Activated T-cell treated with anti-CD3 and anti-CD28 coated beads, Interleukin-2, amount 50 U/mL, for 4 hours (primary cell): ENCODE measurements around the gene VPS39. TPM values are rescaled to one million over a fixed set of nuclear protein-coding genes. Genes with fewer than 3 reads are reported as not detected.
A peak's percentile ranks its signal among the peaks of the same experiment; 100 is the strongest.

Source experiments
- ATAC-seq, 2 donors: fragments of 200-7000 bp; cut with Tn5 transposase; one replicate each; pipeline ENCODE4 v1.10.0; 2021
- DNase-seq: peaks from one replicate; pipeline ENCODE4 v3.0.0-alpha.2; 2020
- H3K27me3 Mint-ChIP-seq: one replicate; pipeline ENCODE4 v1.8.0; 2021; ENCODE audit warnings: low read depth, mixed read lengths
- H3K36me3 Mint-ChIP-seq: one replicate; pipeline ENCODE4 v1.8.0; 2022; ENCODE audit warnings: mixed read lengths; ENCODE audit not compliant: insufficient read depth
- H3K4me1 Mint-ChIP-seq: one replicate; pipeline ENCODE4 v1.8.0; 2021; ENCODE audit warnings: low read depth, mixed read lengths
- H3K4me3 Mint-ChIP-seq: one replicate; pipeline ENCODE4 v1.8.0; 2021; ENCODE audit warnings: mild to moderate bottlenecking, moderate library complexity, mixed read lengths
- H3K9me3 Mint-ChIP-seq: one replicate; pipeline ENCODE4 v1.8.0; 2021; ENCODE audit warnings: mixed read lengths
- total RNA-seq, 3 donors: library from RNA; stranded (reverse); gene quantifications; one replicate each; pipeline ENCODE4 v1.2.1, GENCODE V29; 2021

The VPS39 gene
- total RNA-seq, 3 donors from 2014 or later = 37.2 to 45.6 (median 41.6) TPM

- ATAC-seq (no peak), DNase-seq (no peak)
- no peaks in the 10 kb centered on the region for H3K9me3 Mint-ChIP-seq
- no peaks in the 10 kb centered on the region for H3K4me1 Mint-ChIP-seq
- H3K4me3 Mint-ChIP-seq = no peak overlapping the region
- H3K27me3 Mint-ChIP-seq = no peaks in the 10 kb centered on the region
- H3K36me3 Mint-ChIP-seq = peaks cover 26% of the 10 kb centered on the region
These were observed 49.2 kb downstream of the VPS39 start for GRCh38 chr15:42158941-42159340.

- Mint-ChIP-seq H3K36me3 (peaks cover 23% of the 10 kb centered on the region), H3K9me3 (no peaks in the 10 kb centered on the region), H3K4me1 (no peaks in the 10 kb centered on the region), H3K27me3 (no peaks in the 10 kb centered on the region), H3K4me3 (no peak overlapping the region)
- DNase-seq (no peak), ATAC-seq (peak in 1 of 2 donors; percentile 21)
These were observed 49.9 kb downstream of the VPS39 start for GRCh38 chr15:42157981-42158765.

- no peak for DNase-seq
- H3K27me3 Mint-ChIP-seq = no peaks in the 10 kb centered on the region
- H3K9me3 Mint-ChIP-seq = no peaks in the 10 kb centered on the region
- H3K4me3 Mint-ChIP-seq = no peak overlapping the region
- ATAC-seq = no peak
- H3K4me1 Mint-ChIP-seq = no peaks in the 10 kb centered on the region
- H3K36me3 Mint-ChIP-seq = peaks cover 17% of the 10 kb centered on the region
These were observed 50.7 kb downstream of the VPS39 start for GRCh38 chr15:42157381-42157780.

GRCh38 chr15:42156243-42156922 lies 51.7 kb downstream of the VPS39 start, which contains the start of gene PLA2G4F:
Gene PLA2G4F, minus strand, starts transcription at chr15:42156636. Its CDS starts 87 bp downstream, at chr15:42156549.
- no peak within 1 kb of the TSS for H3K4me3 Mint-ChIP-seq
- H3K27me3 Mint-ChIP-seq = no peaks in the 10 kb centered on the region
- H3K4me1 Mint-ChIP-seq = no peaks in the 10 kb centered on the region
- DNase-seq (no peak), ATAC-seq (no peak)
- H3K36me3 Mint-ChIP-seq = peaks cover 7% of the 10 kb centered on the region
- H3K9me3 Mint-ChIP-seq = no peaks in the 10 kb centered on the region

- no peak for ATAC-seq
- H3K4me1 Mint-ChIP-seq = no peaks in the 10 kb centered on the region
- no peak overlapping the region for H3K4me3 Mint-ChIP-seq
- H3K9me3 Mint-ChIP-seq = no peaks in the 10 kb centered on the region
- no peaks in the 10 kb centered on the region for H3K27me3 Mint-ChIP-seq
- H3K36me3 Mint-ChIP-seq = peaks cover 7% of the 10 kb centered on the region
- no peak for DNase-seq
These were observed 52.4 kb downstream of the VPS39 start for GRCh38 chr15:42155546-42156242.

GRCh38 chr15:42154956-42155355 lies 53.1 kb downstream of the VPS39 start:
- Mint-ChIP-seq H3K4me1 (no peaks in the 10 kb centered on the region), H3K4me3 (no peak overlapping the region), H3K27me3 (no peaks in the 10 kb centered on the region), H3K9me3 (no peaks in the 10 kb centered on the region), H3K36me3 (peaks cover 7% of the 10 kb centered on the region)
- no peak for ATAC-seq
- no peak for DNase-seq

GRCh38 chr15:42154212-42154941 lies 53.7 kb downstream of the VPS39 start:
- H3K27me3 Mint-ChIP-seq = no peaks in the 10 kb centered on the region
- H3K36me3 Mint-ChIP-seq = peaks cover 7% of the 10 kb centered on the region
- no peak overlapping the region for H3K4me3 Mint-ChIP-seq
- H3K9me3 Mint-ChIP-seq = no peaks in the 10 kb centered on the region
- DNase-seq (no peak), ATAC-seq (no peak)
- no peaks in the 10 kb centered on the region for H3K4me1 Mint-ChIP-seq

- ATAC-seq (no peak), DNase-seq (no peak)
- Mint-ChIP-seq H3K4me1 (no peaks in the 10 kb centered on the region), H3K27me3 (no peaks in the 10 kb centered on the region), H3K9me3 (no peaks in the 10 kb centered on the region), H3K4me3 (no peak overlapping the region), H3K36me3 (peaks cover 4% of the 10 kb centered on the region)
These were observed 54.3 kb downstream of the VPS39 start for GRCh38 chr15:42153874-42154211.

GRCh38 chr15:42152921-42153698 lies 55.0 kb downstream of the VPS39 start:
- Mint-ChIP-seq H3K27me3 (no peaks in the 10 kb centered on the region), H3K9me3 (no peaks in the 10 kb centered on the region), H3K4me3 (no peak overlapping the region), H3K4me1 (no peaks in the 10 kb centered on the region), H3K36me3 (no peaks in the 10 kb centered on the region)
- ATAC-seq (no peak), DNase-seq (no peak)

GRCh38 chr15:42152196-42152920 lies 55.7 kb downstream of the VPS39 start:
- H3K9me3 Mint-ChIP-seq = no peaks in the 10 kb centered on the region
- H3K4me1 Mint-ChIP-seq = no peaks in the 10 kb centered on the region
- no peak overlapping the region for H3K4me3 Mint-ChIP-seq
- H3K36me3 Mint-ChIP-seq = no peaks in the 10 kb centered on the region
- H3K27me3 Mint-ChIP-seq = no peaks in the 10 kb centered on the region
- DNase-seq = no peak
- no peak for ATAC-seq

GRCh38 chr15:42151736-42152135 lies 56.4 kb downstream of the VPS39 start:
- Mint-ChIP-seq H3K4me1 (no peaks in the 10 kb centered on the region), H3K9me3 (no peaks in the 10 kb centered on the region), H3K4me3 (no peak overlapping the region), H3K27me3 (peaks cover 2% of the 10 kb centered on the region), H3K36me3 (no peaks in the 10 kb centered on the region)
- no peak for ATAC-seq
- DNase-seq = no peak

- Mint-ChIP-seq H3K27me3 (peaks cover 2% of the 10 kb centered on the region), H3K36me3 (no peaks in the 10 kb centered on the region), H3K4me3 (no peak overlapping the region), H3K9me3 (no peaks in the 10 kb centered on the region), H3K4me1 (no peaks in the 10 kb centered on the region)
- DNase-seq (no peak), ATAC-seq (no peak)
These were observed 57.0 kb downstream of the VPS39 start for GRCh38 chr15:42151141-42151561.
